Muscle layer of colon (tissue), 2 donors: ENCODE results near the gene ATP7B.

ENCODE experiments used
- H3K27ac ChIP-seq: one replicate; pipeline ENCODE4 v1.7.0; 2013; ENCODE audit warnings: low read depth, mild to moderate bottlenecking, low read length, moderate library complexity
- H3K27me3 ChIP-seq, 2 donors: one replicate each; pipeline ENCODE4 v1.7.0; 2013; ENCODE audit warnings: low read length in 2 of 2, mild to moderate bottlenecking in 2 of 2; ENCODE audit not compliant: insufficient read depth in 2 of 2, control insufficient read depth in 1 of 2
- H3K36me3 ChIP-seq: one replicate; pipeline ENCODE4 v1.7.0; 2013; ENCODE audit warnings: mild to moderate bottlenecking, low read length; ENCODE audit not compliant: insufficient read depth
- H3K4me1 ChIP-seq: one replicate; pipeline ENCODE4 v1.7.0; 2013; ENCODE audit warnings: mild to moderate bottlenecking, low read length; ENCODE audit not compliant: insufficient read depth
- H3K4me3 ChIP-seq, 2 donors: one replicate each; pipeline ENCODE4 v1.7.0; 2013; ENCODE audit warnings: low read length in 2 of 2, low read depth in 1 of 2, mild to moderate bottlenecking in 1 of 2, moderate library complexity in 1 of 2
- H3K9ac ChIP-seq: one replicate; pipeline ENCODE4 v1.7.0; 2013; ENCODE audit warnings: low read length
- H3K9me3 ChIP-seq: one replicate; pipeline ENCODE4 v1.7.0; 2013; ENCODE audit warnings: mild to moderate bottlenecking, low read length
- donor health status: abdominal sarcoma.
- donor health status: Adenocarcinoma of cecum.

The ATP7B gene

DNA sequence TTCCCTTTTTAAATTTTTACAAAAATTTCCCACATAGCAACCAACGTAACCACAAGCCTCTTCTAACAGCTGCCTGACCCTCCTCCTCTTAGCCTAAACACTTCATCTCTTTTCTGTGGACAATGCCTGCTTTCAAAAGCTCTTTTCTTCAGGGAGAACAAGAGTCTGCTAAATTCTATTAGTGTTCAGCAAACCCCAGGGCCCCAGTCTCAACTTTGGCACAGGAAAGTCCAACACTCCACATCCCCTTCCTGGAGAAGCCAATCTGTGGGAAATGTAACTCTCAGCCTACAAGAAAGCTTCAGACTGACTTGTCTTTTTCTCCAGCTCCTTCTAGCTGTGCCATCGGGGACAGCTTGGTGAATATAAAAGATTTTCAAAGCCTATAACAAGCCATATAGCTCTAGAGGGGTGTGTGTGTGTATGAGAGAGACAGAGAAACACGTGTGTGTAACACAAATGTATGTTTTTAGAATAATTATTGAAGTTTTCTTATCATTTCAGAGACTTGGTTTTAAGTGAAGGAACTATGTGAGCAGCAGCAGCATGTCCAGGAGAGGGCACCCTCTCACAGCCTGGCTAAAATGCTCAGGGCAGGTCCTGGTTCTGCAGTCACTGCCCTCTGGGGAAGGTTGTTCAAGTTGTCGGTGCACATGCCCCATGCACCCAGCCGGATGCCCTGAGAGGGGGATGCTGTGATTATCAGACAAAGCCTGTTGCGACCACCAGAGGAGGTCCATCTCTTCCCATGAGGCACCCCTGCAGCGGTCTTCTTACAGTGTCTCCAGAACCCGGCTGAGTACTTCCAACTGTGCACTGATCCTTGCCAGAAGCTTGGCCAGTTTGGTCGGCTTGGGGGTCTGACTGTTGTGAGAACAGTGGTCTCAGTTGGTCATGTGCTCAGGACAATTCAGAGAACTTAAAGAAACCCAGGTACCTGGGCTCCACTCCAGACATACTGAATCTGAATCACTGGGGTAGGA is 115.1 kb downstream of the ATP7B start:
- no peak overlapping the region for H3K9ac ChIP-seq
- no peaks in the 10 kb centered on the region for H3K27me3 ChIP-seq
- H3K4me3 ChIP-seq, result no peak overlapping the region
- H3K4me1 ChIP-seq, result no peaks in the 10 kb centered on the region
- H3K27ac ChIP-seq, result no peak overlapping the region
- H3K9me3 ChIP-seq, result no peaks in the 10 kb centered on the region
- H3K36me3 ChIP-seq, result no peaks in the 10 kb centered on the region

DNA sequence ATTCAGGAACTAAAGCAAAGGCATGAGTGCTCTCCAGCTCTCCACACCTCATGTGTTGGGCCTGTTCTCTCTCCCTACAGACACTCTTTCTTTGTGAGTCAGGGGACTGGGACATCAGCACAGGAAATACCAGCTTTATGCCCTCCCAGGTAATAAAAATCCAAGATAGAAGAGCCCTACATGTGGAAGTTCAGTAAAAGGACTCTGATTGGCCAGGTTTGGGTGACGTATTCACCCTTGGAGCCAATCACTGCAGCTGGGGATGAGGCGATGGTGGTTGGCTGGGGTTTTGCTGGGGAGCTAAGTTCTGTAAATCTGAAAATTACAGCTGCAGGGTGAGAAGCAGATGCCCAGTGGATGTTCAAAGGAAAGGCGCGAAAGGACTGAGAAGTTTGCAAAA is 117.0 kb downstream of the ATP7B start:
- H3K36me3 ChIP-seq, result no peaks in the 10 kb centered on the region
- no peak overlapping the region for H3K9ac ChIP-seq
- no peaks in the 10 kb centered on the region for H3K4me1 ChIP-seq
- no peaks in the 10 kb centered on the region for H3K9me3 ChIP-seq
- no peaks in the 10 kb centered on the region for H3K27me3 ChIP-seq
- H3K27ac ChIP-seq, result no peak overlapping the region
- H3K4me3 ChIP-seq, result no peak overlapping the region

GRCh38 chr13:51892657-51893056 is 118.6 kb downstream of the ATP7B start:
- Histone ChIP-seq H3K27ac (no peak overlapping the region), H3K9me3 (no peaks in the 10 kb centered on the region), H3K9ac (no peak overlapping the region), H3K4me3 (no peak overlapping the region), H3K36me3 (no peaks in the 10 kb centered on the region), H3K27me3 (no peaks in the 10 kb centered on the region), H3K4me1 (no peaks in the 10 kb centered on the region)

- H3K9ac ChIP-seq, result no peak overlapping the region
- H3K36me3 ChIP-seq, result no peaks in the 10 kb centered on the region
- no peaks in the 10 kb centered on the region for H3K4me1 ChIP-seq
- no peaks in the 10 kb centered on the region for H3K27me3 ChIP-seq
- no peaks in the 10 kb centered on the region for H3K9me3 ChIP-seq
- H3K27ac ChIP-seq, result no peak overlapping the region
- H3K4me3 ChIP-seq, result no peak overlapping the region
Observed at GRCh38 chr13:51887468-51887867, 123.8 kb downstream of the ATP7B start.

GRCh38 chr13:51885651-51886050 is 125.6 kb downstream of the ATP7B start:
- no peak overlapping the region for H3K4me3 ChIP-seq
- no peaks in the 10 kb centered on the region for H3K36me3 ChIP-seq
- no peaks in the 10 kb centered on the region for H3K9me3 ChIP-seq
- H3K4me1 ChIP-seq, result no peaks in the 10 kb centered on the region
- H3K27me3 ChIP-seq, result no peaks in the 10 kb centered on the region
- no peak overlapping the region for H3K27ac ChIP-seq
- no peak overlapping the region for H3K9ac ChIP-seq

DNA sequence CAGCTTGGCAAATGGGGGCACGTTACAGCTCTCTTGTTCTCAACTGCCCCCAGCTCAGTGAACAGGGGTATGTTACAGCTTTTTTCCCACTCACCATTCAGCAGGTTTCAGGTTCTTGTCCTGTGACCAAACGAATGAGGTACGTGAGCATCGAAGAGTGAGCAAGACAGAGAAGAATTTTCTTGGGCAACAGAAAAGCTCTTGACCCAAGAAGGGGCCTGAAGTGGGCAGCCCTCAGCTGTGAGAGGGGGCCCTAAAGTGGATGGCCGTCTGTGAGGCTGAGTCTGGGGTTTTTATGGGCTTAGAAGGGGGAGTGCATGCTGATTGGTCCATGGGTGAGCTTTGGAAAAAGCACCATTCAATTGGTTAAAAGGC is 128.0 kb downstream of the ATP7B start:
- Histone ChIP-seq H3K27ac (no peak overlapping the region), H3K36me3 (no peaks in the 10 kb centered on the region), H3K4me3 (no peak overlapping the region), H3K9me3 (no peaks in the 10 kb centered on the region), H3K4me1 (no peaks in the 10 kb centered on the region), H3K27me3 (no peaks in the 10 kb centered on the region), H3K9ac (no peak overlapping the region)
